IMR-90 (cell line): Measurements from ENCODE around the gene ZGRF1. TPM values are rescaled to one million over a fixed set of nuclear protein-coding genes. Genes with fewer than 3 reads are reported as not detected.

Source experiments
- ATAC-seq: fragments of 200-7000 bp; cut with Tn5 transposase; 2 replicates; pipeline ENCODE4 v1.9.1; 2020; ENCODE audit warnings: low read depth, mild to moderate bottlenecking, moderate library complexity
- BruUV-seq: library from RNA; stranded (reverse); fragments of 400-500 nt; replicated peaks from 2 replicates; lab custom pipeline; 2021; lab: Mats Ljungman, UMichigan
- CTCF ChIA-PET: fragments of 300-600 bp; formaldehyde crosslinking; extraction: SDS; loops from one replicate; lab custom pipeline; 2021; ENCODE audit warnings: antibody characterized with exemption; lab: Yijun Ruan, JAX
- POLR2A ChIA-PET: fragments of 300-600 bp; sonication (Branson Sonifier 250); formaldehyde crosslinking; loops from one replicate; lab custom pipeline; 2022; ENCODE audit warnings: antibody characterized with exemption; ENCODE audit not compliant: unreplicated experiment; lab: Charles Lee
- DNase-seq: peaks from one replicate; pipeline ENCODE4 v3.0.0; 2013
- H2AFZ ChIP-seq: replicated peaks from 2 replicates; pipeline ENCODE3; 2013; ENCODE audit warnings: low read length, mild to moderate bottlenecking; ENCODE audit not compliant: poor library complexity
- H2AK5ac ChIP-seq: 2 replicates; pipeline ENCODE4 v1.6.1; 2013; ENCODE audit warnings: low read depth, low read length, inconsistent platforms
- H2AK9ac ChIP-seq: replicated peaks from 2 replicates; pipeline ENCODE3; 2013; ENCODE audit warnings: mild to moderate bottlenecking, low read depth, low read length, moderate library complexity; ENCODE audit not compliant: poor library complexity
- H2BK120ac ChIP-seq: 2 replicates; pipeline ENCODE4 v1.6.1; 2013; ENCODE audit warnings: low read depth, low read length, inconsistent platforms
- H2BK15ac ChIP-seq: 3 replicates; pipeline ENCODE4 v1.6.1; 2013; ENCODE audit warnings: low read depth, low read length, inconsistent platforms
- H2BK20ac ChIP-seq: 2 replicates; pipeline ENCODE4 v1.6.1; 2013; ENCODE audit warnings: low read depth, mild to moderate bottlenecking, inconsistent platforms, low read length, moderate library complexity
- H2BK5ac ChIP-seq: 2 replicates; pipeline ENCODE4 v1.6.1; 2013; ENCODE audit warnings: mild to moderate bottlenecking, low read depth, low read length, inconsistent platforms; ENCODE audit not compliant: poor library complexity, severe bottlenecking
- H3K14ac ChIP-seq: replicated peaks from 2 replicates; pipeline ENCODE4 v1.6.1; 2013; ENCODE audit warnings: low read depth, low read length, inconsistent platforms
- H3K18ac ChIP-seq: 2 replicates; pipeline ENCODE4 v1.6.1; 2013; ENCODE audit warnings: low read depth, low read length, control low read depth
- H3K23ac ChIP-seq: 2 replicates; pipeline ENCODE4 v1.6.1; 2013; ENCODE audit warnings: low read depth, low read length, inconsistent platforms
- H3K27ac ChIP-seq: 2 replicates; pipeline ENCODE4 v1.5.1; 2013; ENCODE audit warnings: mild to moderate bottlenecking, control low read depth, low read length; ENCODE audit not compliant: insufficient read depth
- H3K27me3 ChIP-seq: 2 replicates; pipeline ENCODE4 v1.6.1; 2013; ENCODE audit warnings: low read length; ENCODE audit not compliant: control insufficient read depth, insufficient read depth
- H3K36me3 ChIP-seq: 2 replicates; pipeline ENCODE4 v1.6.1; 2013; ENCODE audit warnings: low read length, mixed read lengths; ENCODE audit not compliant: control insufficient read depth, insufficient read depth
- H3K4ac ChIP-seq: 2 replicates; pipeline ENCODE4 v1.6.1; 2013; ENCODE audit warnings: low read depth, low read length, inconsistent platforms
- H3K4me1 ChIP-seq: 2 replicates; pipeline ENCODE4 v1.6.1; 2013; ENCODE audit warnings: low read length, mixed read lengths; ENCODE audit not compliant: control insufficient read depth, insufficient read depth
- H3K4me2 ChIP-seq: 2 replicates; pipeline ENCODE4 v1.6.1; 2013; ENCODE audit warnings: low read depth, mild to moderate bottlenecking, control low read depth, low read length, moderate library complexity
- H3K4me3 ChIP-seq: 2 replicates; pipeline ENCODE4 v1.5.1; 2013; ENCODE audit warnings: low read depth, mild to moderate bottlenecking, control low read depth, low read length, moderate library complexity; ENCODE audit not compliant: insufficient read depth
- H3K56ac ChIP-seq: 2 replicates; pipeline ENCODE4 v1.6.1; 2013; ENCODE audit warnings: low read length, inconsistent platforms; ENCODE audit not compliant: insufficient read depth; ENCODE audit errors: extremely low read depth
- H3K79me1 ChIP-seq, 2 experiments: 2 replicates each; pipeline ENCODE4 v1.6.1; 2013; ENCODE audit warnings: low read length in 2 of 2, inconsistent platforms in 1 of 2, low read depth in 1 of 2
- H3K9ac ChIP-seq: 2 replicates; pipeline ENCODE4 v1.6.1; 2013; ENCODE audit warnings: low read depth, low read length, control low read depth
- H3K9me1 ChIP-seq: 2 replicates; pipeline ENCODE4 v1.6.1; 2013; ENCODE audit warnings: low read length, inconsistent platforms; ENCODE audit not compliant: insufficient read depth
- H3K9me3 ChIP-seq: 2 replicates; pipeline ENCODE4 v1.6.1; 2013; ENCODE audit warnings: low read length; ENCODE audit not compliant: control insufficient read depth, insufficient read depth
- H4K20me1 ChIP-seq: 2 replicates; pipeline ENCODE4 v1.6.1; 2013; ENCODE audit warnings: low read length, inconsistent platforms; ENCODE audit not compliant: insufficient read depth
- H4K5ac ChIP-seq: 2 replicates; pipeline ENCODE4 v1.6.1; 2013; ENCODE audit warnings: mild to moderate bottlenecking, low read depth, low read length, control low read depth
- H4K8ac ChIP-seq, 2 experiments: 2 replicates each; pipeline ENCODE4 v1.6.1; 2013; ENCODE audit warnings: low read depth in 2 of 2, low read length in 2 of 2, control low read depth in 1 of 2, inconsistent platforms in 1 of 2
- H4K91ac ChIP-seq: 2 replicates; pipeline ENCODE4 v1.6.1; 2013; ENCODE audit warnings: low read depth, low read length, inconsistent platforms; ENCODE audit not compliant: insufficient read depth
- BHLHE40 ChIP-seq: fragments of 150-350 bp; IDR thresholded peaks from 2 replicates; pipeline ENCODE4 v1.6.1; 2016; ENCODE audit warnings: mild to moderate bottlenecking, low read depth, low read length
- CEBPB ChIP-seq: IDR thresholded peaks from 2 replicates; pipeline ENCODE4 v1.6.1; 2012; ENCODE audit warnings: low read depth, low read length, improper control_type of control experiment
- CHD1 ChIP-seq: IDR thresholded peaks from 2 replicates; pipeline ENCODE4 v1.6.1; 2012; ENCODE audit warnings: low read depth, low read length, improper control_type of control experiment
- FOS ChIP-seq: fragments of 150-350 bp; IDR thresholded peaks from 2 replicates; pipeline ENCODE4 v1.6.1; 2016; ENCODE audit warnings: low read depth, low read length
- MAFK ChIP-seq: IDR thresholded peaks from 2 replicates; pipeline ENCODE4 v1.6.1; 2012; ENCODE audit warnings: low read depth, low read length, improper control_type of control experiment
- MAZ ChIP-seq: IDR thresholded peaks from 2 replicates; pipeline ENCODE4 v1.6.1; 2012; ENCODE audit warnings: low read depth, mild to moderate bottlenecking, low read length, improper control_type of control experiment, moderate library complexity, borderline replicate concordance
- MXI1 ChIP-seq: IDR thresholded peaks from 2 replicates; pipeline ENCODE4 v1.6.1; 2012; ENCODE audit warnings: low read depth, mild to moderate bottlenecking, low read length, moderate library complexity, borderline replicate concordance
- NFE2L2 ChIP-seq: fragments of 150-350 bp; IDR thresholded peaks from 2 replicates; pipeline ENCODE4 v1.6.1; 2016; ENCODE audit warnings: low read depth, mild to moderate bottlenecking, low read length
- POLR2A ChIP-seq: IDR thresholded peaks from 2 replicates; pipeline ENCODE4 v1.6.1; 2012; ENCODE audit warnings: mild to moderate bottlenecking, low read depth, low read length
- RAD21 ChIP-seq: IDR thresholded peaks from 2 replicates; pipeline ENCODE4 v1.6.1; 2012; ENCODE audit warnings: low read length, improper control_type of control experiment
- RCOR1 ChIP-seq: IDR thresholded peaks from 2 replicates; pipeline ENCODE4 v1.6.1; 2012; ENCODE audit warnings: mild to moderate bottlenecking, low read length, improper control_type of control experiment; ENCODE audit not compliant: insufficient replicate concordance
- RFX5 ChIP-seq: IDR thresholded peaks from 2 replicates; pipeline ENCODE4 v1.8.0; 2012; ENCODE audit warnings: low read depth, mild to moderate bottlenecking, low read length, moderate library complexity
- WGBS, 2 experiments: methylation state at CpG; one replicate each; pipeline versions ENCODE4 v1.1.5 to v1.1.7; 2013; ENCODE audit warnings: missing lambda C conversion rate in 2 of 2; ENCODE audit not compliant: insufficient read length in 1 of 2; ENCODE audit errors: extremely low coverage in 2 of 2; 5-methylcytosine and 5-hydroxymethylcytosine counted together
- dilution Hi-C: fragments of 300-500 bp; cut with HindIII; formaldehyde crosslinking; loops from one replicate; pipeline ENCODE4 v1.14.3; 2018; ENCODE audit warnings: low sequenced_read_pairs; ENCODE audit not compliant: unreplicated experiment
- in situ Hi-C: fragments of 300-500 bp; cut with MboI; formaldehyde crosslinking; loops from 3 replicates; pipeline ENCODE4 v1.14.3; 2019; ENCODE audit warnings: low sequenced_read_pairs, inconsistent platforms, mixed read lengths
- intact Hi-C: fragments of 100-400 bp; cut with micrococcal nuclease; formaldehyde crosslinking; loops from 2 replicates; pipeline ENCODE4 v1.10.0; 2022
- polyA plus RNA-seq, 3 experiments: library from polyadenylated mRNA; depleted of rRNA; stranded (reverse); fragments of >200 nt; gene quantifications; 2 replicates each; pipeline ENCODE4 v1.2.3, GENCODE V29; 2012; ENCODE audit warnings: low replicate concordance in 1 of 3
- total RNA-seq: library from RNA; depleted of rRNA; stranded (reverse); fragments of >200 nt; gene quantifications from 2 replicates; pipeline ENCODE4 v1.2.3, GENCODE V29; 2012
- TF ChIP-seq, protein P1 (sequence below): conservative IDR thresholded peaks from 2 replicates; pipeline ENCODE4 v1.5.1; 2012; ENCODE audit warnings: mild to moderate bottlenecking, low read depth, low read length, improper control_type of control experiment
- TF ChIP-seq, protein P2 (sequence below): fragments of 150-350 bp; IDR thresholded peaks from 2 replicates; pipeline ENCODE4 v1.6.1; 2016; ENCODE audit warnings: low read depth, mild to moderate bottlenecking, low read length, moderate library complexity, borderline replicate concordance
- TF ChIP-seq, protein P3 (sequence below): fragments of 150-350 bp; IDR thresholded peaks from 2 replicates; pipeline ENCODE4 v1.6.1; 2017; ENCODE audit warnings: mild to moderate bottlenecking, antibody characterized with exemption, low read length, low read depth

ZGRF1 gene
- total and polyA plus RNA-seq, 2 of the 4 experiments (the other 2 are of a cell fraction): 2.8 to 5.6 TPM

DNA sequence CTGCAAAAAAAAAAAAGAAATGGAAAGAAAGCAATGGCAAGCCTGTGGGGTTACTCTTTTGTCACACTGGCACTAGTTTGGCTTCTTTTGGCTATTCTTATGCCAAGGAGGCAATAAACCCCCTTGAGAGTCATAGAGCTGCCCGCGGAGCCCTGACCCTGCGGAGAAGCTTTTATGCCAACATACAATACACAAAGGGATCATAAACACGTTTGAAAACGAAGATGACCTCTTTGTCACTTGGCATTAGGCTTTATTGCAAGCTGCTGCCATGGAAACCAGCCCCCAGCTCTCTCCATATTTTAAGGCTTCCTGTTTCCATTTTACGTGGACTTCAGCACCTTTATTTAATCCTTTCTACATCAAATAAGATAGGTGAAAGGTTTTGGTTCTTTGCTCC lies 128.4 kb downstream of the ZGRF1 start:
- ATAC-seq (no peak), DNase-seq (no peak)
- Histone ChIP-seq H3K9me3 (peaks cover 8% of the 10 kb centered on the region; the same call in 1 of the 2 replicates), H3K56ac (no peak overlapping the region), H3K18ac (no peak overlapping the region), H3K9me1 (no peaks in the 10 kb centered on the region), H4K5ac (no peak overlapping the region), H3K27ac (no peak overlapping the region), H3K4me2 (no peak overlapping the region), H2AFZ (no peak overlapping the region), H3K14ac (no peak overlapping the region), H3K4me3 (no peak overlapping the region), H4K8ac (no peak overlapping the region), H2AK9ac (no peak overlapping the region), H2BK120ac (no peak overlapping the region), H2BK20ac (no peak overlapping the region), H3K36me3 (no peaks in the 10 kb centered on the region), H3K9ac (no peak overlapping the region), H3K4me1 (peaks cover 5% of the 10 kb centered on the region; the same call in 1 of the 2 replicates), H2AK5ac (no peak overlapping the region), H3K79me1 (no peaks in the 10 kb centered on the region), H2BK5ac (no peak overlapping the region), H2BK15ac (no peak overlapping the region), H4K91ac (no peak overlapping the region), H3K27me3 (peaks cover 64% of the 10 kb centered on the region), H3K4ac (no peak overlapping the region), H4K20me1 (no peaks in the 10 kb centered on the region), H3K23ac (no peak overlapping the region)
- POLR2A ChIA-PET: no interaction called here
- CTCF ChIA-PET: no interaction called here
- TF ChIP-seq RFX5 (no peak), MAFK (no peak), MAZ (no peak), POLR2A (no peak), RCOR1 (no peak), CEBPB (no peak), CHD1 (no peak), FOS (no peak), NFE2L2 (no peak), MXI1 (no peak), BHLHE40 (no peak), RAD21 (no peak)
- TF ChIP-seq, protein P1, sequence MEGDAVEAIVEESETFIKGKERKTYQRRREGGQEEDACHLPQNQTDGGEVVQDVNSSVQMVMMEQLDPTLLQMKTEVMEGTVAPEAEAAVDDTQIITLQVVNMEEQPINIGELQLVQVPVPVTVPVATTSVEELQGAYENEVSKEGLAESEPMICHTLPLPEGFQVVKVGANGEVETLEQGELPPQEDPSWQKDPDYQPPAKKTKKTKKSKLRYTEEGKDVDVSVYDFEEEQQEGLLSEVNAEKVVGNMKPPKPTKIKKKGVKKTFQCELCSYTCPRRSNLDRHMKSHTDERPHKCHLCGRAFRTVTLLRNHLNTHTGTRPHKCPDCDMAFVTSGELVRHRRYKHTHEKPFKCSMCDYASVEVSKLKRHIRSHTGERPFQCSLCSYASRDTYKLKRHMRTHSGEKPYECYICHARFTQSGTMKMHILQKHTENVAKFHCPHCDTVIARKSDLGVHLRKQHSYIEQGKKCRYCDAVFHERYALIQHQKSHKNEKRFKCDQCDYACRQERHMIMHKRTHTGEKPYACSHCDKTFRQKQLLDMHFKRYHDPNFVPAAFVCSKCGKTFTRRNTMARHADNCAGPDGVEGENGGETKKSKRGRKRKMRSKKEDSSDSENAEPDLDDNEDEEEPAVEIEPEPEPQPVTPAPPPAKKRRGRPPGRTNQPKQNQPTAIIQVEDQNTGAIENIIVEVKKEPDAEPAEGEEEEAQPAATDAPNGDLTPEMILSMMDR: no peak
- TF ChIP-seq, protein P2, sequence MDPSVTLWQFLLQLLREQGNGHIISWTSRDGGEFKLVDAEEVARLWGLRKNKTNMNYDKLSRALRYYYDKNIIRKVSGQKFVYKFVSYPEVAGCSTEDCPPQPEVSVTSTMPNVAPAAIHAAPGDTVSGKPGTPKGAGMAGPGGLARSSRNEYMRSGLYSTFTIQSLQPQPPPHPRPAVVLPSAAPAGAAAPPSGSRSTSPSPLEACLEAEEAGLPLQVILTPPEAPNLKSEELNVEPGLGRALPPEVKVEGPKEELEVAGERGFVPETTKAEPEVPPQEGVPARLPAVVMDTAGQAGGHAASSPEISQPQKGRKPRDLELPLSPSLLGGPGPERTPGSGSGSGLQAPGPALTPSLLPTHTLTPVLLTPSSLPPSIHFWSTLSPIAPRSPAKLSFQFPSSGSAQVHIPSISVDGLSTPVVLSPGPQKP: no peak
- TF ChIP-seq, protein P3, sequence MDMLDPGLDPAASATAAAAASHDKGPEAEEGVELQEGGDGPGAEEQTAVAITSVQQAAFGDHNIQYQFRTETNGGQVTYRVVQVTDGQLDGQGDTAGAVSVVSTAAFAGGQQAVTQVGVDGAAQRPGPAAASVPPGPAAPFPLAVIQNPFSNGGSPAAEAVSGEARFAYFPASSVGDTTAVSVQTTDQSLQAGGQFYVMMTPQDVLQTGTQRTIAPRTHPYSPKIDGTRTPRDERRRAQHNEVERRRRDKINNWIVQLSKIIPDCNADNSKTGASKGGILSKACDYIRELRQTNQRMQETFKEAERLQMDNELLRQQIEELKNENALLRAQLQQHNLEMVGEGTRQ: no peak
- in situ Hi-C loops (no loop called here), intact Hi-C loops (no loop called here), dilution Hi-C loops (no loop called here)
- WGBS, 2 experiments: 0% methylated on average over 2 of the region's 6 CpGs; no CpG with 5 or more reads in 1 of the 2 experiments
- BruUV-seq: no TSS peak
